Measurements from ENCODE around the gene SMPD3.
"Not testable (repeated sequence)": the region's sequence is repeated elsewhere in the genome, so short reads cannot be mapped to it uniquely, and the experiment has no call there.

SMPD3 gene

DNA sequence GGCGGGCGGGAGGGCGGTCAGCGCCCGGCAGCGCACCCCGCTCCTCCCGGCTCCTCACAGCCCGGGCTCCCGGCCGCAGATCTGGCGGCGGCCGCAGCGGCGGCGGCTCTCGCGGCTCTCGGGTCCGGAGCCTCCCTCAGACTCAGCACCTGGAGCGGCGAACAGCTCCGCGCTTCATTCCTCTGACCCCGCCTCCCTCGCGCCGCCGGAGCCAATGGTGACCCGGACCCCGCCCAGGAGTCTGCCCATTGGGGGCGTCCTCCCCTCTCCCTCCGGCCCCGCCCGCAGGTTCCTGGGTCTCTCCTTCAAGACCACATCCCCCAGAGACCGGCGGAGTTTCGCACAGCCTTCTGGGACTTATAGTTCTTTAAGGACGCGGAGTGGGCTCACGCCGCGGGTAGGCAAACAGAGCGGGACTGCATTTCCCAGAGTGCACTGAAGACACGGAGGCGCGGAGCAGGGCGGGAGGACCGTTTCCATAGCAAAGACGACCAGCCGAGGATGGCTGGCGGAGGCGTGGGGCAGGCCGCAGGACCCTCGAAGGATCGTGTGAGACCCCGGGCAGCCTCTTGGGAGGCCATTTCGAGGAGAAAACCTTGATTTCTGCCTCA, at the start of gene SMPD3:
SMPD3 (minus strand) TSS at position 149 of the 611 bp plus-strand sequence. CDS start 76,327 bp downstream, outside the sequence.
- peak; percentile 93 for DNase-seq (ENCODE audit: low read depth)

- no peak for DNase-seq (ENCODE audit: low read depth)
Measured at GRCh38 chr16:68496689-68497088, 48.4 kb upstream of the SMPD3 start.

- not testable (repeated sequence) for DNase-seq (ENCODE audit: low read depth)
Measured at GRCh38 chr16:68494261-68494660, 46.0 kb upstream of the SMPD3 start.

DNA sequence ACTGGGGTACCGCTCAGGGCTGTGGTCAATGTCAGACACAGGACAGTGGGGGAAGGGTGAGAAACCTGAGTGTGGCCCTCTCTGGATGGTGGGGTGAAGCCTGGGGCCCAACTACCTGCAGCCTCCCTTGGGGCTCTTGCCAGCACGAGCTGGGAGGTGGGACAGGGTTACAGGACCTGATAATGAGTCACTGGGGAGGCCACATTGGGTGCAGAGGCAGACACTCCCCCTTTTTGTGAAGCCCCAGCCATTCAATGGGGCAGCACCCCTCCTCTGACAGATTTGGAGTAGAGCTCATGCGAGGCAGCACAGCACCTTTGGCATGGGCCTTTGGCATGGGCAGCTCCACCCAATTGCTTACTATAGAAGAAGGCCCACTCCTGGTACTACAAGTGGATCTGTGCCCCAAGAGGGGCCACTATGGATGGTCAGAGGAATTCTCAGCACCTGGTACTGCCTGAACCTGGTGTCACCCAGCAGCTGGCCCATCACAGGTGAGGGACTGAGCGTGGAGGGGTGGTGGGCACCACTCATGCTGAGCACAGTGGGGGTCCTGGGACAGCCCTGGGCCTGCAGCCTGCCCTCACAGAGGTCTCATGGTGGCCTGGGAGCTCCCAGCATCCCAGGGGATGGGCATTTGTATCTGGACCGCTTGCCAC, 45.2 kb upstream of the SMPD3 start:
- no peak for DNase-seq (ENCODE audit: low read depth)

GRCh38 chr16:68492543-68493411, 44.5 kb upstream of the SMPD3 start:
- no peak for DNase-seq (ENCODE audit: low read depth)

- no peak for DNase-seq (ENCODE audit: low read depth)
Measured at GRCh38 chr16:68492151-68492542, 43.8 kb upstream of the SMPD3 start.

DNA sequence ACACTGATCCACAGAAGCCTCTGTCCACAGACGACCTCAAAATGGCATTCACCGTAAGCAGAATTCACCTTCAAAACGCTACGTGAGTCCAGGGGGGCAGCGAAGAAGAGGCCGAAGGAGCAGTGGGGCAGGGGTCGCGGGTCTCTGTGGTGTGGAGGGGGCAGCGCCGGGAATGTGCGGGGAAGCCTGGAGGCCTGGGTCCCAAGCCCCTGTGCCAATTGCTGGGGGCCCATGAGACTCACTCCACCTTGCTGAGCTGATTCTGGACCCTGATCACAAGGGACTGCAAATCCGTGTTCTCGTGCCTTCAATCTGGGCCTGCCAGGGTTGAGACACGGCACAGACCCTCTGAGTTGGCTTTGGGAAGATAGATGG, 43.3 kb upstream of the SMPD3 start:
- DNase-seq (ENCODE audit: low read depth), result no peak

DNA sequence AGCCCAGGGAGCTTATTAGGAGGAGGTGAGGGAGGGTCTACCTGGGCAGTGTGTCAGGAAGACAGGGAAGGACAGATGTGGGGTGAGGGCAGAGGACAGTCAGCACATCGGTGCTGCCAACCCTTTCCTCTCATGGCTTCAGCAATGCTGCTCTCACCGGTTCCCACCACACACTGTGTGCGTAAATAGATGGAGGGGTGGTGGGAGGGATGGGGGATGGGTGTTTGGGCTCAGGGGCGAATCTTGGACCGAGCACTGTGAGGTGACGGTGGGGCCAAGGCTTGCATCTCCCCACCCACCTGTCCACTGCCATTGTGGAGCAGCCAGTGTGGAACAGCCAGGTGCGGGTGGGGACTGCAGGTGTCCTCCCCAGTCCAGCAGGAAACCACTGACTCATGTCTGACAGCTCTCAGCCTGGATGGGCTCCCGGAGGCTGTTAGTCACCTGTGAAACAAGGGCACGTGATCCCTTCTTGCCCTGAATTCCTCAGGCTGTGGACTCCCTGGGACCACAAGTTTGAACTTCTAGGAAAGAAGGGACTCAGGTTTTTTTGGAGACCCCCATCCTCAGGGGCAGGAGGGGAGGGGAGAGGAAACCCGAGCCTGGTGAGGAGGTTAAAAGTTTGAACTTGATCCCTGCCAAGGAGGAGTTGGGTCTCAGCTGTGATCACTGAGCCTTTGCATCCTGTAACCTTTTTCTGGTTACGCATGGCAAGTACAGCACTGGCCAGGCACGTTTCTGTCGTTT, 42.7 kb upstream of the SMPD3 start:
- no peak for DNase-seq (ENCODE audit: low read depth)

GRCh38 chr16:68490358-68490757, 42.0 kb upstream of the SMPD3 start:
- DNase-seq (ENCODE audit: low read depth), result no peak

DNA sequence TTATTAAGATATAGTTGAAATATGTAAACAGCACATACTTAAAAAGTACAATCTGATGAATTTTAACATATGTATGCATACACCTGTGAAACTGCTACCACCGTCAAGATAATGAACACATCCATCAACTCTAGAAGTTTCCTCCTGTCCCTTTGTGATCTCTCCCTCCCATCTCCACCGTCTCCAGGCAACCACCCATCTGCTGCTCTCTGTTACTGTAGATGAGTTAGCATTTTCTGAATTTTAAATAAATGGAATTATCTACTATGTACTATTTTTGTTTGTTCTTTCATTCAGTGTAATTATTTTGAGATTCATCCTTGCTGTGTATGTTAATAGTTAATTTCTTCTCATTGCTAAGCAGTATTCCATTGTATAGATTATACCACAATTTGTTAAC, 40.2 kb upstream of the SMPD3 start:
- no peak for DNase-seq (ENCODE audit: low read depth)

DNA sequence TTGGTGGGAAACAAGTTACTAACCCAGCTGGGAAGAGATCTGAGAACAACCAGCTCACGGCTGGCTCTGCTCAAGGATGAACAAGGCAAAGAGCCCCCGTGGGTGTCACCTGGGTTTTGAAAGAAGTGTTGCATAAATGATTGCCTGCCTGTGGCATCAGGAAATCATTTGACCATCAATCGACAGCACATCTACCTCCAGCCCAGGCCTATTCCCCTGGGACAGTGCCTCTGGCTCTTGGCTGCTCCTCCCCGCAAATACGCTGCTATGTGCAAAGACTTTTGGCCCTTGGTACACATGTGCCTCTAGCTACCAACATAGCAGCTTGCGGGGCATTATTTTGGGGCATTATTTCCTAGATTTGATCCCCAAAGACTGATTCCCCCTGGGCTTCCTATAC, 39.4 kb upstream of the SMPD3 start:
- no peak for DNase-seq (ENCODE audit: low read depth)

GRCh38 chr16:68487203-68487514, 38.9 kb upstream of the SMPD3 start:
- no peak for DNase-seq (ENCODE audit: low read depth)

- no peak for DNase-seq (ENCODE audit: low read depth)
Measured at GRCh38 chr16:68486502-68487202, 38.3 kb upstream of the SMPD3 start.

DNA sequence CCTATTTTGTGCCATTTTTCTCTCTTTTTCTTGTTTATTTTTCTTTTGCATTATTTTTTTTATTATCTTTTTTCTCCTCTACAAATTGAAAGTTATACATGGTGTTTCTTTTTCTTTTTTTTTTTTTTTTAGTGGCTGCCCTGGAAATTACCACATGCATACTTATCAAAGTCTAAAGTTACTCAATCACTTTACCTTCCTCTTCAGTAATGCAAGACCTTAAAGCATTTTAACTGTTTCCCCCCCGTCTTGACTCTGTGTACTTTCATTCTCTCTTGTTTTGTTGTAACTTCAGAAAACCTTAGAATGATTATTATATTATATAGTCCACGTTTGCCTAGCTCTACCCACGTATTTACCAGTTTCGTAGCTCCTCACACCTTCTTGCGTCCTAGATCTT, 33.3 kb upstream of the SMPD3 start:
- no peak for DNase-seq (ENCODE audit: low read depth)

- DNase-seq (ENCODE audit: low read depth), result no peak
Measured at GRCh38 chr16:68480084-68480995, 32.0 kb upstream of the SMPD3 start.

DNA sequence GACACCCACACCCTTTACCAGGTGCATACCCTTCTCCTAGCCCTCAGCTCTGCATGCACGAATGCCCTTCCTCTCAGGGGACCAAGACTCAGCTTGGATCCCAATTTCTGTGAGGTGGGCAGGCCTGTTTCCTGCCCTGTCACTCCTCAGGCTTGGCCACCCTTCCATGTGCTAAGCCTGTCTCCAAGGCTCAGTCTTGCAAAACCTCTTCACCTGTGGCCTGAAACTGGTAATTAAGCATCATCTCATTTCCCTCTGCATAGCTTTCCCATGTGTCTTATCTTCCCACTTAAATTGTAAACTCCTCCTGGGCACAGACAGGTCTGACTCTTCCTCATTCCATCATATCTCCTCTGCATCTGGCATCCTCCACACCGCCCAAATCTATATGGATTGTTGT, 31.0 kb upstream of the SMPD3 start:
- DNase-seq (ENCODE audit: low read depth), result no peak

GRCh38 chr16:68478526-68479250, 30.4 kb upstream of the SMPD3 start:
- DNase-seq (ENCODE audit: low read depth), result no peak

GRCh38 chr16:68475071-68475470, 26.8 kb upstream of the SMPD3 start:
- no peak for DNase-seq (ENCODE audit: low read depth)

GRCh38 chr16:68473358-68474070, 25.2 kb upstream of the SMPD3 start:
- DNase-seq (ENCODE audit: low read depth), result no peak

- DNase-seq (ENCODE audit: low read depth), result no peak
Measured at GRCh38 chr16:68472581-68472980, 24.3 kb upstream of the SMPD3 start.

Measured in fibroblast of the conjunctiva (primary cell).